Left kidney (tissue), 2 donors: ENCODE data around the gene MUSTN1. TPM values are rescaled to one million over a fixed set of nuclear protein-coding genes. Genes with fewer than 3 reads are reported as not detected.
A peak's percentile ranks its signal among the peaks of the same experiment; 100 is the strongest.

Experiments used
- DNase-seq: peaks from one replicate; pipeline ENCODE4 v3.0.0-alpha.2; 2013
- polyA plus RNA-seq: library from polyadenylated mRNA; unstranded; fragments of 120-200 nt; gene quantifications from one replicate; pipeline ENCODE4 v1.2.1, GENCODE V29; 2013; ENCODE audit not compliant: insufficient read length

Gene MUSTN1
- polyA plus RNA-seq, 1 donor = 0.38 TPM

GRCh38 chr3:52835766-52836470 lies 1.1 kb upstream of the MUSTN1 start:
- no peak for DNase-seq

- DNase-seq = no peak
These were observed 1.6 kb downstream of the MUSTN1 start for GRCh38 chr3:52833202-52833601.

- DNase-seq = no peak
These were observed 3.1 kb downstream of the MUSTN1 start for GRCh38 chr3:52831500-52832301.

GRCh38 chr3:52830535-52831258 lies 4.1 kb downstream of the MUSTN1 start, which contains the start of gene ITIH4:
ITIH4 (minus strand) TSS chr3:52830672; CDS start chr3:52830642, 30 bp downstream.
- no peak for DNase-seq

- no peak for DNase-seq
These were observed 4.8 kb downstream of the MUSTN1 start for GRCh38 chr3:52829906-52830463.

DNA sequence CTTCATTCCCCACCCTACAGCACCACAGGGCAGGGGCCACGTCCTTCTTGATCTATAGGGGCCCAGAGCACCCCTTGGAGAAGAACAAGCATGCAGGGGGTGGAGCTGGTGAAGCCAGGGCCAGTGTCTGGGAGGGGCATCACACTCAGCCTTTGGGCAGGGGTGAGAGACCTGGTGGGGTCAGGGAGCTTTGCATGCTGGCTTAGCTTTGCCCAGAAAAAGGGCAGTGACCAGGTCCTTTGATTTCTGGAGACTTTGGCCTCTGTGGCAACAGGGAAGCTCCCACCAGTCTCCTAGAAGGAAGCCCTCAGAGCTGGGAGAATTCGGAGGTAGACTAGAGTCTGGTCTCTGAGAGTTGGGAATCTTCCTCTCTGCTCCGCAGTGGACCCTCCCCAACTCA lies 5.3 kb downstream of the MUSTN1 start:
- DNase-seq = no peak

DNA sequence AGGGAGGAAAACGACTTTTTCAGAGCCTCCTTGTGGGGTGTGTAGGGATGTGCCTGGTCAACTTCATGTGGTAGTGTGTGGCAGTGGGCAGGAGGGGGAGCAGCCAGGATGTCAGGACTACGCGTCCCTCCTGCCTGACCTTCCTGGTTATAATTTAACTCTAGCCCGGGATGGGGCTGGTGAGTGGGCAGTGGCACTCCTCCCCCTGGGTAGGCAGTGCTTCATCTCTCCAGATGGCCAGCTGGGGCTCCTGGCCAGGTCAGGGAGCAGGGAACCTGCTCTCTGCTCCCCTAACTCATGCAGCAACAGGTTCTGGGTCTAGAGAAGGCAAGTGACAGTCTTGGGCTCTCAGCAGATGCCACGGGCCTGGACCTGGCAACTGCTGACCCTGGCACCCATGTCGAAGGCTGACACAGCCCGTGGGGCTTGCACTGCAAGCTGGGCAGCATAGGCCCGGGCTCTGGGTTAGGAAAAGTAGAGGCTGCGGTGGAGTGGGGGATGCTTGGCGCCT lies 6.9 kb downstream of the MUSTN1 start:
- DNase-seq = peak; percentile 26

DNA sequence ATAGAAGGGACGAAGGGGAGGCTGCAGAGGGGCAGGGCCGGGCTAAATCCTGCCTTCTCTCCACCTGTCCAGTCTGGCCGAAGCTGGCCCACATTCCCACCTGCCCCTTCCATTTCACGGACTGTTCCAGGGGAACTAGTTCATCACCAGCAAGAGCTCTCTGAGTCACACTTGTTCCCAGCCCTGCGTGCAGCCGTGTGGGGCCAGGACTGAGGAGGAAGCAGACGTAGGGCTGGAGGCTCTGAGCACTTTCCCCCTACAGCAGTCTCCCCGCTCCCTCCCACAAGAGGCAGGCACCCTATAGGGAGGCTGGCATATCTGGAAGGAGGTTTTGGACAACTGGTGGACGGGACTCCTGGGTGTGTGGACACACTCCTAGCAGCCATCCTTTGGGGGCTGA lies 7.4 kb downstream of the MUSTN1 start:
- DNase-seq = no peak

DNA sequence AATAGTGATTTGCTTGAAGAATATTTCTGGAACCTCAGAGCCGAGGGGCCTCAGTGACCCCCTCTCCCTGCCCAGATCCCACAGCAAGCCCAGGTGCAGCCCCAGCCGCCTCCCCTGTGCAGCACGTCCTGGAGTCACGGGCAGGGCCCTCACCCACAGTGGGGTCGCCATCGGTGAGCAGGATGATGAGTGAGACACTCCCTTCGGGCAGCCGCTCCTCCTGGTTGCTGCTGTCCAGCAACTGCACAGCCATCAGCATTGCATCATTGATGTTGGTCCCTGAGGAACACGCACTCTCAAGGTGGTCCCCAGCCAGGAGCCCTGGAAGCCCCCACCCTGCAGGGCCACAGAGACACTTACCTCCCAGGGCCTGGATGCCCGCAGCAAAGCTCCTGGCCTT lies 10.8 kb downstream of the MUSTN1 start:
- no peak for DNase-seq

- DNase-seq = no peak
These were observed 12.5 kb downstream of the MUSTN1 start for GRCh38 chr3:52822363-52822762.

GRCh38 chr3:52820736-52821135 lies 14.1 kb downstream of the MUSTN1 start:
- no peak for DNase-seq

- no peak for DNase-seq
These were observed 14.9 kb downstream of the MUSTN1 start for GRCh38 chr3:52819936-52820335.

DNA sequence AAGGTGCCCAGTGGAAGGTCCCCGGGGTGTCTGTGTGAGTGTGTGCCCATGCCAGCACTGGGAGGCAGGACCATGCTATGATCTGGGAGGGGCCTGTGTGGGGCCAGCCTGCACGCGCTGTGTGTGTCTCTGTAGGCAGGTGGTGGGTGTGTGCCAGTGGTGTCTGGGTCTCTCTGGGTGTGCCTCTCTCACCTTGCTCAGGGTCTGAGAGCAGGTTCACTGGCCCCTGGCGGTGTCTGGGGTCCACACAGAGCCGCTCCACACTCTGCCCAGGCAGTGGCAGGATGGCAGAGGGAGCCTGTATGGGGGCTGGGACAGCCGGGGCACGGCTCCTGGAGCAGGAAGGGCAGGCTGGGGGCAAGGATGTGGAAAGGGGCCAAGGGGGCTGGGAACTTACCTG lies 17.0 kb downstream of the MUSTN1 start:
- no peak for DNase-seq

DNA sequence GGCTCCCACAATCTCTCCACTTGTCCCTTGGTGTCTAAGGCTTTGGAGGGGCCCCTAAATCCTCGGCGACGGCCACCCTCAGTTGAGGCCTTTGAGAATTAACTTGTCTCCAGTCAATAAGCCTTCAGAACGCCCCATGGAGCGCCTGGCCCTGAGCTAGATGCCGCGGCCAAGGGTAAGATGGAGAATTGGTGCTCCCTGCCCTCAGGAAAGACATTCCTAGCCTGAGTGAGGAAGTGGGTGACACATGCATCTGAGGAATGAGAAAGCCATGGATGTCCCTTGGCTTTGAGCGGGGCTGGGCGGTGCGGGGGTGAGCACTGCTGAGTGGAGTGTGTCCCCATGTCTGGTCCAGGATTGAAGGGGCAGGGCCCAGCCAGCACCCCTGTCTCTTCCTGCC lies 17.6 kb downstream of the MUSTN1 start:
- no peak for DNase-seq

GRCh38 chr3:52816654-52817053 lies 18.2 kb downstream of the MUSTN1 start:
- no peak for DNase-seq

GRCh38 chr3:52816199-52816598 lies 18.6 kb downstream of the MUSTN1 start:
- no peak for DNase-seq

GRCh38 chr3:52813810-52814209 lies 21.0 kb downstream of the MUSTN1 start:
- no peak for DNase-seq

GRCh38 chr3:52811452-52812011 lies 23.3 kb downstream of the MUSTN1 start:
- DNase-seq = no peak

DNA sequence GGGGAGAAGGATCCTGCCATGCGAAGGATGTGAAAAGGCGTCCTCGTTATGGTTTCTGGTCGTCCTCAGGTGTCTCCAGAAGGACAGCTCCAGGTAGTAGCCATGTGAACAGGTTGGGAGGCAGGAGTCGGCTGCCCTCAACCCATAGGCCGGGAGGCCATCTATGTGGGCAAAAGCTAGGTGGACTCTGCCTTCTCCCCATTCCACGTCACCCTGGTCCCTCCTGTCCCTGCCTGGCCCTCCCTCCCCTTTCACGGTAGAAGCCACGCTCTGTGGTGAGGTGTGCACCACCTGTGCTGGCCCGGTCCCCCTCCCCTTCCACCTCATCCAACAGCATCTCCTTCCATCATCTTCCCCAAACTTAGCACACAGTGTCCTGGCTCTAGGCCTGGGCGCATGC lies 23.9 kb downstream of the MUSTN1 start:
- DNase-seq = no peak

- DNase-seq = no peak
These were observed 25.0 kb downstream of the MUSTN1 start for GRCh38 chr3:52809662-52810377.

DNA sequence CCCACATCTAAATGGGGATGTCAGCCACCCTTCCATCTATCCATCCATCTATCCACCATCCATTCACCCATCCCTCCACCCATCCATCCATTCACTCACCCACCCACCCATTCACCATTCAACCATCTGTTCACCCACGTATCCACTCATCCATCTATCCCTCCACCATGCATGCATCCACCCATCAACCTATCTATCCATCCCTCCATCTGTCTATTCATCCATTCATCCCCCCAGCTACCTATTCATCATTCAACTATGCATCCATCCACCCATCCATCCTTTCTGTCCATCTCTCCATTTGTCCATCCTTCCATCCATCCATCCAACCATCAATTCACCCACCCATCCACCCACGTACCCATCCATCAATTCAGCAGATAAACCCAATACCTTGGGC lies 25.7 kb downstream of the MUSTN1 start:
- DNase-seq = no peak
